ENCODE measurements around the gene MRPS26.

- TF ChIP-seq TCF7L2 (IDR thresholded peaks at IDR 0.05; ENCODE audit: low read depth, low read length) (no peak), CTCF (IDR thresholded peaks at IDR 0.05) (no peak)
- TF ChIP-seq, protein P1, sequence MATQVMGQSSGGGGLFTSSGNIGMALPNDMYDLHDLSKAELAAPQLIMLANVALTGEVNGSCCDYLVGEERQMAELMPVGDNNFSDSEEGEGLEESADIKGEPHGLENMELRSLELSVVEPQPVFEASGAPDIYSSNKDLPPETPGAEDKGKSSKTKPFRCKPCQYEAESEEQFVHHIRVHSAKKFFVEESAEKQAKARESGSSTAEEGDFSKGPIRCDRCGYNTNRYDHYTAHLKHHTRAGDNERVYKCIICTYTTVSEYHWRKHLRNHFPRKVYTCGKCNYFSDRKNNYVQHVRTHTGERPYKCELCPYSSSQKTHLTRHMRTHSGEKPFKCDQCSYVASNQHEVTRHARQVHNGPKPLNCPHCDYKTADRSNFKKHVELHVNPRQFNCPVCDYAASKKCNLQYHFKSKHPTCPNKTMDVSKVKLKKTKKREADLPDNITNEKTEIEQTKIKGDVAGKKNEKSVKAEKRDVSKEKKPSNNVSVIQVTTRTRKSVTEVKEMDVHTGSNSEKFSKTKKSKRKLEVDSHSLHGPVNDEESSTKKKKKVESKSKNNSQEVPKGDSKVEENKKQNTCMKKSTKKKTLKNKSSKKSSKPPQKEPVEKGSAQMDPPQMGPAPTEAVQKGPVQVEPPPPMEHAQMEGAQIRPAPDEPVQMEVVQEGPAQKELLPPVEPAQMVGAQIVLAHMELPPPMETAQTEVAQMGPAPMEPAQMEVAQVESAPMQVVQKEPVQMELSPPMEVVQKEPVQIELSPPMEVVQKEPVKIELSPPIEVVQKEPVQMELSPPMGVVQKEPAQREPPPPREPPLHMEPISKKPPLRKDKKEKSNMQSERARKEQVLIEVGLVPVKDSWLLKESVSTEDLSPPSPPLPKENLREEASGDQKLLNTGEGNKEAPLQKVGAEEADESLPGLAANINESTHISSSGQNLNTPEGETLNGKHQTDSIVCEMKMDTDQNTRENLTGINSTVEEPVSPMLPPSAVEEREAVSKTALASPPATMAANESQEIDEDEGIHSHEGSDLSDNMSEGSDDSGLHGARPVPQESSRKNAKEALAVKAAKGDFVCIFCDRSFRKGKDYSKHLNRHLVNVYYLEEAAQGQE (IDR thresholded peaks at IDR 0.05; ENCODE audit: insufficient read depth in 1 of 2, low read depth in 2 of 2, low read length in 1 of 2), result no peak
Observed at GRCh38 chr20:3077618-3078134, 31.8 kb downstream of the MRPS26 start.

Measured in Panc1 (cell line).